Mesothelial cell of epicardium (in vitro differentiated cells): ENCODE data around the gene LINGO4. TPM values are rescaled to one million over a fixed set of nuclear protein-coding genes. Genes with fewer than 3 reads are reported as not detected.
A peak's percentile ranks its signal among the peaks of the same experiment; 100 is the strongest.

ENCODE experiments used
- DNase-seq, 2 experiments: peaks; one replicate each; pipeline ENCODE4 v3.0.0; 2021; ENCODE audit warnings: low spot score in 2 of 2; ENCODE audit not compliant: unreplicated experiment in 2 of 2
- H3K27ac Mint-ChIP-seq: 2 replicates; pipeline ENCODE4 v1.8.0; 2021; ENCODE audit warnings: mixed read lengths
- H3K27me3 Mint-ChIP-seq: 2 replicates; pipeline ENCODE4 v1.8.0; 2021; ENCODE audit warnings: low read depth, mixed read lengths
- H3K36me3 Mint-ChIP-seq: 2 replicates; pipeline ENCODE4 v1.8.0; 2021; ENCODE audit warnings: mixed read lengths
- H3K4me1 Mint-ChIP-seq: 2 replicates; pipeline ENCODE4 v1.8.0; 2021; ENCODE audit warnings: mixed read lengths
- H3K4me3 Mint-ChIP-seq: 2 replicates; pipeline ENCODE4 v1.8.0; 2021; ENCODE audit warnings: mild to moderate bottlenecking, moderate library complexity, mixed read lengths
- H3K9me3 Mint-ChIP-seq: 2 replicates; pipeline ENCODE4 v1.8.0; 2021; ENCODE audit warnings: mixed read lengths
- CTCF ChIP-seq: fragments of 200-600 bp; sonication (generic); IDR thresholded peaks from one replicate; pipeline ENCODE4 v1.5.0; 2021; ENCODE audit warnings: antibody characterized with exemption; ENCODE audit not compliant: unreplicated experiment
- total RNA-seq: library from RNA; stranded (reverse); gene quantifications from 3 replicates; pipeline ENCODE4 v1.2.1, GENCODE V29; 2021

LINGO4 gene
- total RNA-seq, 1 donor from 2014 or later = not detected

GRCh38 chr1:151843398-151843797 lies 38.2 kb upstream of the LINGO4 start:
- Mint-ChIP-seq H3K36me3 (no peaks in the 10 kb centered on the region), H3K27me3 (peaks cover 34% of the 10 kb centered on the region), H3K4me3 (no peak overlapping the region), H3K9me3 (no peaks in the 10 kb centered on the region), H3K4me1 (peaks cover 26% of the 10 kb centered on the region), H3K27ac (no peak overlapping the region)
- no peak for DNase-seq
- no peak for TF ChIP-seq CTCF

DNA sequence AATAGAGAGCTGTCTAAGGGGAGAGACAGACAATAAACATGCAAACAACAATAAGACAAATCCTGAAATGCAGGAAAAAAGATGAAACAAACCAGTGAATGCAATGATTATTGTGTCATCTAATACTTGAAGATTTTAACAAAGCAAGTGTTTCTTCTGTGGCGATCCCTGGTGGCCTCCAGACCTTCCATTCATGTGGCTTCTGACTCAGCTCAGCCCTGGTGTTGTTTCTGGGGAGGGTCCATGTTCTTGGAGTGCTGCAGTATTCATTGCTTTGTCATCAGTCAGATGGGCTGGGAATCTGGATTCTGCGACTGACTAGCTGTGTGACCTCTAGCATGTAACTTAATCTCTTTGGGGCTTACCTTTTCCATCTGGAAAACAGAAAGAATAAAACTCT lies 35.9 kb upstream of the LINGO4 start:
- Mint-ChIP-seq H3K27ac (no peak overlapping the region), H3K4me1 (peaks cover 32% of the 10 kb centered on the region), H3K27me3 (peaks cover 52% of the 10 kb centered on the region), H3K9me3 (no peaks in the 10 kb centered on the region), H3K4me3 (no peak overlapping the region), H3K36me3 (no peaks in the 10 kb centered on the region)
- TF ChIP-seq CTCF = no peak
- DNase-seq = no peak

DNA sequence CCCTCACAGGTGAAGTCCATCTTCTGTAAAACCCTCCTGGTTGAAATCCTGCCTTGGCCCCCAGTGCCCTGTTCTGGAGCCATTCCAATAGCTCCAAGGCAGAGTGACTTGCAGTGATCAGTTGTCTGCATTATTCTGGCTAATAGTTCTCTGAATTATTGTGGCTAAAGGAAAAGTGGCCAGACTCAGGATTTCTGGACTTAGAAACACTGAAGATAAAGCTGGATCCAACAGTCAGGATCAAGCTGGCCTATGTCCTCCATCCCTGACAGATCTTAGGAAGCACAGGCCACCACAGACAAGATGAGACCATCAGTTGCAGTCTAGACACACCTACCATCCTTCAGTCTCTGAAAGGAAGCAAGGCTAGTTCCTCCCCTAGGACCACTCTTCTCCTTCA lies 35.2 kb upstream of the LINGO4 start:
- H3K27me3 Mint-ChIP-seq = peaks cover 58% of the 10 kb centered on the region
- peak overlapping the region; percentile 88 for H3K27ac Mint-ChIP-seq
- H3K9me3 Mint-ChIP-seq = no peaks in the 10 kb centered on the region
- DNase-seq = no peak
- H3K36me3 Mint-ChIP-seq = no peaks in the 10 kb centered on the region
- TF ChIP-seq CTCF = no peak
- H3K4me3 Mint-ChIP-seq = peak overlapping the region; percentile 74
- peaks cover 32% of the 10 kb centered on the region for H3K4me1 Mint-ChIP-seq

- H3K27ac Mint-ChIP-seq = peak within 1 kb of the TSS; percentile 88
- no peaks in the 10 kb centered on the region for H3K9me3 Mint-ChIP-seq
- TF ChIP-seq CTCF = no peak
- peaks cover 32% of the 10 kb centered on the region for H3K4me1 Mint-ChIP-seq
- no peaks in the 10 kb centered on the region for H3K36me3 Mint-ChIP-seq
- peak; percentile 37 to 63 for DNase-seq
- H3K4me3 Mint-ChIP-seq = peak within 1 kb of the TSS; percentile 74
- peaks cover 56% of the 10 kb centered on the region for H3K27me3 Mint-ChIP-seq
Observed at GRCh38 chr1:151839457-151840403, 34.5 kb upstream of the LINGO4 start, which contains the start of gene C2CD4D. Gene C2CD4D, minus strand, starts transcription at chr1:151839820. Its CDS starts 831 bp downstream, at chr1:151838989.

GRCh38 chr1:151839082-151839412 lies 33.8 kb upstream of the LINGO4 start:
- Mint-ChIP-seq H3K27me3 (peaks cover 55% of the 10 kb centered on the region), H3K4me3 (peak overlapping the region; percentile 74), H3K4me1 (peaks cover 32% of the 10 kb centered on the region), H3K27ac (no peak overlapping the region), H3K36me3 (no peaks in the 10 kb centered on the region), H3K9me3 (no peaks in the 10 kb centered on the region)
- DNase-seq = no peak
- no peak for TF ChIP-seq CTCF
